H9 (cell line): ENCODE measurements around the gene APBB2. TPM values are rescaled to one million over a fixed set of nuclear protein-coding genes. Genes with fewer than 3 reads are reported as not detected.

Experiments
- DNase-seq: peaks from one replicate; pipeline ENCODE4 v3.0.0-alpha.2; 2017
- H2AFZ ChIP-seq: one replicate; pipeline ENCODE4 v1.6.1; 2013; ENCODE audit warnings: mild to moderate bottlenecking, low read length, control low read depth, moderate library complexity
- H2AK5ac ChIP-seq: 2 replicates; pipeline ENCODE4 v1.6.1; 2013; ENCODE audit warnings: low read length, control low read depth, mixed read lengths; ENCODE audit not compliant: insufficient read length
- H2BK120ac ChIP-seq: one replicate; pipeline ENCODE4 v1.6.1; 2013; ENCODE audit warnings: low read depth, mild to moderate bottlenecking, low read length, control low read depth, inconsistent platforms; ENCODE audit not compliant: poor library complexity, severe bottlenecking
- H2BK12ac ChIP-seq: 2 replicates; pipeline ENCODE4 v1.6.1; 2013; ENCODE audit warnings: low read length, control low read depth, mixed read lengths, low read depth; ENCODE audit not compliant: insufficient read length
- H2BK15ac ChIP-seq: 2 replicates; pipeline ENCODE4 v1.6.1; 2013; ENCODE audit warnings: low read depth, low read length, control low read depth
- H2BK20ac ChIP-seq: one replicate; pipeline ENCODE4 v1.6.1; 2013; ENCODE audit warnings: low read depth, mild to moderate bottlenecking, low read length, control low read depth, inconsistent platforms; ENCODE audit not compliant: poor library complexity, severe bottlenecking
- H2BK5ac ChIP-seq: 2 replicates; pipeline ENCODE4 v1.6.1; 2013; ENCODE audit warnings: low read length, control low read depth, mixed read lengths; ENCODE audit not compliant: insufficient read length
- H3K14ac ChIP-seq: 2 replicates; pipeline ENCODE4 v1.6.1; 2013; ENCODE audit warnings: low read length, control low read depth; ENCODE audit not compliant: insufficient read depth
- H3K18ac ChIP-seq: 2 replicates; pipeline ENCODE4 v1.6.1; 2013; ENCODE audit warnings: low read depth, mild to moderate bottlenecking, mixed read lengths, low read length, control low read depth; ENCODE audit not compliant: insufficient read length
- H3K23ac ChIP-seq: 2 replicates; pipeline ENCODE4 v1.6.1; 2013; ENCODE audit warnings: low read length, control low read depth, mixed read lengths, low read depth; ENCODE audit not compliant: insufficient read length
- H3K23me2 ChIP-seq: 2 replicates; pipeline ENCODE4 v1.6.1; 2013; ENCODE audit warnings: low read depth, mild to moderate bottlenecking, mixed read lengths, low read length, control low read depth; ENCODE audit not compliant: insufficient read length, poor library complexity, severe bottlenecking
- H3K27ac ChIP-seq: 2 replicates; pipeline ENCODE4 v1.5.1; 2013; ENCODE audit warnings: low read length, control low read depth, mixed read lengths, low read depth; ENCODE audit not compliant: insufficient read length
- H3K27me3 ChIP-seq: 2 replicates; pipeline ENCODE4 v1.6.1; 2013; ENCODE audit warnings: low read length, control low read depth, inconsistent platforms; ENCODE audit not compliant: insufficient read depth
- H3K4ac ChIP-seq: 2 replicates; pipeline ENCODE4 v1.6.1; 2013; ENCODE audit warnings: low read depth, mild to moderate bottlenecking, control low read depth, inconsistent platforms, low read length, moderate library complexity
- H3K4me1 ChIP-seq: 2 replicates; pipeline ENCODE4 v1.6.1; 2013; ENCODE audit warnings: low read length, control low read depth, inconsistent platforms; ENCODE audit not compliant: insufficient read depth
- H3K4me2 ChIP-seq: 2 replicates; pipeline ENCODE4 v1.6.1; 2013; ENCODE audit warnings: low read length, control low read depth, mixed read lengths; ENCODE audit not compliant: insufficient read length, insufficient read depth
- H3K56ac ChIP-seq: 2 replicates; pipeline ENCODE4 v1.6.1; 2013; ENCODE audit warnings: low read depth, mild to moderate bottlenecking, mixed read lengths, low read length, control low read depth; ENCODE audit not compliant: insufficient read length
- H3K79me1 ChIP-seq: 2 replicates; pipeline ENCODE4 v1.6.1; 2013; ENCODE audit warnings: low read depth, mild to moderate bottlenecking, moderate library complexity, low read length, control low read depth, inconsistent platforms; ENCODE audit not compliant: insufficient read depth, poor library complexity, severe bottlenecking
- H3K79me2 ChIP-seq: 2 replicates; pipeline ENCODE4 v1.6.1; 2013; ENCODE audit warnings: low read length, control low read depth, inconsistent platforms; ENCODE audit not compliant: insufficient read depth
- H3K9ac ChIP-seq: 2 replicates; pipeline ENCODE4 v1.6.1; 2013; ENCODE audit warnings: low read length, control low read depth, mixed read lengths; ENCODE audit not compliant: insufficient read length; ENCODE audit errors: extremely low read depth
- H3K9me3 ChIP-seq: one replicate; pipeline ENCODE4 v1.6.1; 2013; ENCODE audit warnings: low read depth, low read length, inconsistent platforms; ENCODE audit not compliant: control insufficient read depth
- H3T11ph ChIP-seq: one replicate; pipeline ENCODE4 v1.6.1; 2013; ENCODE audit warnings: mild to moderate bottlenecking, low read length, control low read depth, inconsistent platforms
- H4K20me1 ChIP-seq: one replicate; pipeline ENCODE4 v1.6.1; 2013; ENCODE audit not compliant: control insufficient read depth, insufficient read length, insufficient read depth
- H4K5ac ChIP-seq: 2 replicates; pipeline ENCODE4 v1.6.1; 2013; ENCODE audit warnings: low read depth, mild to moderate bottlenecking, mixed read lengths, low read length, control low read depth; ENCODE audit not compliant: insufficient read length
- H4K8ac ChIP-seq: replicated peaks from 2 replicates; pipeline ENCODE4 v1.6.1; 2013; ENCODE audit warnings: low read length, control low read depth, mixed read lengths, low read depth; ENCODE audit not compliant: insufficient read length
- H4K91ac ChIP-seq: 2 replicates; pipeline ENCODE4 v1.6.1; 2013; ENCODE audit warnings: low read depth, mild to moderate bottlenecking, moderate library complexity, mixed read lengths, low read length, control low read depth; ENCODE audit not compliant: insufficient read length
- H3K27ac Mint-ChIP-seq, 3 experiments: 2 replicates in 2 of 3; 3 replicates in 1 of 3; pipeline ENCODE4 v1.8.0; 2020 to 2021; ENCODE audit warnings: mixed read lengths in 3 of 3, mild to moderate bottlenecking in 1 of 3, moderate library complexity in 1 of 3
- H3K27me3 Mint-ChIP-seq: 2 replicates; pipeline ENCODE4 v1.8.0; 2021; ENCODE audit warnings: low read depth, mild to moderate bottlenecking, moderate library complexity, mixed read lengths
- H3K36me3 Mint-ChIP-seq, 3 experiments: 2 replicates in 2 of 3; 3 replicates in 1 of 3; pipeline ENCODE4 v1.8.0; 2020 to 2021; ENCODE audit warnings: low read depth in 3 of 3, mixed read lengths in 3 of 3; ENCODE audit not compliant: insufficient read depth in 1 of 3
- H3K4me1 Mint-ChIP-seq, 2 experiments: 2 replicates each; pipeline ENCODE4 v1.8.0; 2020; ENCODE audit warnings: mixed read lengths in 2 of 2
- H3K4me3 Mint-ChIP-seq, 2 experiments: 2 replicates in 1 of 2; 3 replicates in 1 of 2; pipeline ENCODE4 v1.8.0; 2020 to 2021; ENCODE audit warnings: mild to moderate bottlenecking in 2 of 2, mixed read lengths in 2 of 2, moderate library complexity in 1 of 2
- H3K9me3 Mint-ChIP-seq, 2 experiments: 2 replicates in 1 of 2; 3 replicates in 1 of 2; pipeline ENCODE4 v1.8.0; 2020; ENCODE audit warnings: mild to moderate bottlenecking in 2 of 2, mixed read lengths in 2 of 2, moderate library complexity in 1 of 2
- CTCF ChIP-seq: fragments of 200-600 bp; sonication (generic); conservative IDR thresholded peaks from 3 replicates; pipeline ENCODE4 v1.8.0; 2021; ENCODE audit warnings: antibody characterized with exemption, mild to moderate bottlenecking
- WGBS: extraction: QIAGEN DNeasy Blood & Tissue Kit; methylation state at CpG from one replicate; pipeline ENCODE4 v1.1.7; 2013; ENCODE audit warnings: missing lambda C conversion rate, low lambda C conversion rate, mixed read lengths; ENCODE audit not compliant: insufficient read length; ENCODE audit errors: extremely low coverage; 5-methylcytosine and 5-hydroxymethylcytosine counted together
- total RNA-seq: library from RNA; stranded (reverse); gene quantifications from 2 replicates; pipeline ENCODE4 v1.2.1, GENCODE V29; 2021

The APBB2 gene
- total RNA-seq, 1 experiment from 2014 or later = 39.6 TPM

GRCh38 chr4:40910706-40911105 is 303.6 kb downstream of the APBB2 start:
- Histone ChIP-seq H3K79me1 (no peaks in the 10 kb centered on the region), H3K56ac (no peak overlapping the region), H4K5ac (no peak overlapping the region), H4K20me1 (no peaks in the 10 kb centered on the region), H3K27ac (no peak overlapping the region), H4K91ac (no peak overlapping the region), H2BK5ac (no peak overlapping the region), H3K14ac (no peak overlapping the region), H2BK20ac (no peak overlapping the region), H2AFZ (no peak overlapping the region), H2BK15ac (no peak overlapping the region), H3K23me2 (no peaks in the 10 kb centered on the region), H3T11ph (no peak overlapping the region), H3K4ac (no peak overlapping the region), H4K8ac (no peak overlapping the region), H3K23ac (no peak overlapping the region), H2BK12ac (no peak overlapping the region), H3K4me2 (no peak overlapping the region), H3K4me1 (no peaks in the 10 kb centered on the region; the same call in 1 of the 2 replicates), H3K79me2 (no peaks in the 10 kb centered on the region), H3K18ac (no peak overlapping the region), H2BK120ac (no peak overlapping the region), H3K27me3 (no peaks in the 10 kb centered on the region), H3K9me3 (no peaks in the 10 kb centered on the region), H2AK5ac (no peak overlapping the region), H3K9ac (no peak overlapping the region)
- Mint-ChIP-seq H3K4me1 (peaks cover 5 to 18% of the 10 kb centered on the region in 2 experiments), H3K4me3 (no peak overlapping the region), H3K27ac (no peak overlapping the region; a peak in 1 of 7 replicates), H3K36me3 (peaks cover 5 to 9% (median 6%) of the 10 kb centered on the region in 3 experiments; a peak in 2 of 7 replicates), H3K9me3 (no peaks in the 10 kb centered on the region; a peak in 1 of 5 replicates), H3K27me3 (no peaks in the 10 kb centered on the region)
- DNase-seq = no peak
- no CpG with 5 or more reads among the region's 5 CpGs for WGBS
- no peak for TF ChIP-seq CTCF
